ENCODE data around the gene ANXA11. TPM values are rescaled to one million over a fixed set of nuclear protein-coding genes. Genes with fewer than 3 reads are reported as not detected.

The ANXA11 gene
- total RNA-seq, 1 donor from 2014 or later, result 2.3 TPM

DNA sequence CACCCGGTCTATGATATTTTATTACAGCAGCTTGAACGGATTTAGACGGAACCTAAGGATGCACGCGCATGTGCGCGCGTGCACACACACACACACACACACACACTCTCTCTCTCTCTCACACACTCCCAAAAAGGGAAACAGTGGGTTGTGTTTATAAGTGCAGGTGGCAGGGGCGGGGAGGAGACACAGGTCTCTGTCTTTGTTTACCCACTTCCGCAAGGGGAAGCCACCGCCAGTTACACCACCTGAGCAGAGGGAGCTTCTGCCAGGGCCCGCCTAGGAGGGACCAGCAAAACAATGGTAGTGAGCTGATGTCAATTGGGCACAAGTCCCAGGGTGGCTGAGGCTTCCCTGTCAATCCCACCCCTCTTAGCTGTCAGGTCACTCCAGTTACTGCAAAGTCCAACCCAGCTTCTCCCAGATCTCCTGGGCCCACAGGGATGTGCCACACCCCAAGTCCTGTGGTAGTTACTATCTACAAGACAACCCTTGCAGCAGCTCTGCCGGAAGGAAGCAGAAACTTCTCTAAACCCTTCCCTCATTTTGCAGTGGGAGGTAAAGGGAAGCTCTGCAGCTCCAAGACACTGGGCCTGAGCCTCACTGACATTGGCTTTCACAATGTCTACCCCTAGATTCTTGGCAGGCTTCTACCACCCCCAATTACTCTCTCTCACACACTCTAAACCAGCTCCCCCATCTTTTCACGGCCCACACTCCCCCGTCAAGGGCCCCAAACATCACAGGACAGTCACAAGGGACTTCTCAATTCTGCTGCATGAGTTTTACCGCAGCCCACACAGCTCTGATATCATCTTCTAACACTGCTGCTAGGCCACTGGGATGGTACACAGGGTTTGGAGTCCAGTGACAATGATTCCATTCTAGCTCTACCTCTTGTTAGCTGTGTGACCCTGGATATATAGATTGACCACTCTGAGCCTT is 17.6 kb downstream of the ANXA11 start:
- Mint-ChIP-seq H3K4me1 (ENCODE audit: low read depth, unreplicated experiment) (no peaks in the 10 kb centered on the region), H3K9me3 (ENCODE audit: unreplicated experiment) (no peaks in the 10 kb centered on the region), H3K27me3 (ENCODE audit: unreplicated experiment) (no peaks in the 10 kb centered on the region), H3K4me3 (ENCODE audit: unreplicated experiment) (no peak overlapping the region), H3K36me3 (ENCODE audit: unreplicated experiment) (no peaks in the 10 kb centered on the region), H3K27ac (ENCODE audit: unreplicated experiment) (no peak overlapping the region)
- TF ChIP-seq CTCF (IDR thresholded peaks at IDR 0.05; ENCODE audit: partially characterized antibody, unreplicated experiment), result no peak
- DNase-seq, result no peak

- H3K36me3 Mint-ChIP-seq (ENCODE audit: unreplicated experiment), result no peaks in the 10 kb centered on the region
- no peak for TF ChIP-seq CTCF (IDR thresholded peaks at IDR 0.05; ENCODE audit: partially characterized antibody, unreplicated experiment)
- no peaks in the 10 kb centered on the region for H3K27me3 Mint-ChIP-seq (ENCODE audit: unreplicated experiment)
- no peak overlapping the region for H3K4me3 Mint-ChIP-seq (ENCODE audit: unreplicated experiment)
- H3K4me1 Mint-ChIP-seq (ENCODE audit: low read depth, unreplicated experiment), result no peaks in the 10 kb centered on the region
- H3K27ac Mint-ChIP-seq (ENCODE audit: unreplicated experiment), result no peak overlapping the region
- DNase-seq, result no peak
- no peaks in the 10 kb centered on the region for H3K9me3 Mint-ChIP-seq (ENCODE audit: unreplicated experiment)
Measured at GRCh38 chr10:80187060-80187459, 18.3 kb downstream of the ANXA11 start.

GRCh38 chr10:80186364-80187012 is 18.8 kb downstream of the ANXA11 start:
- Mint-ChIP-seq H3K4me1 (ENCODE audit: low read depth, unreplicated experiment) (no peaks in the 10 kb centered on the region), H3K4me3 (ENCODE audit: unreplicated experiment) (no peak overlapping the region), H3K27me3 (ENCODE audit: unreplicated experiment) (no peaks in the 10 kb centered on the region), H3K27ac (ENCODE audit: unreplicated experiment) (no peak overlapping the region), H3K36me3 (ENCODE audit: unreplicated experiment) (no peaks in the 10 kb centered on the region), H3K9me3 (ENCODE audit: unreplicated experiment) (no peaks in the 10 kb centered on the region)
- no peak for TF ChIP-seq CTCF (IDR thresholded peaks at IDR 0.05; ENCODE audit: partially characterized antibody, unreplicated experiment)
- no peak for DNase-seq

GRCh38 chr10:80185578-80186299 is 19.6 kb downstream of the ANXA11 start:
- Mint-ChIP-seq H3K4me3 (ENCODE audit: unreplicated experiment) (no peak overlapping the region), H3K9me3 (ENCODE audit: unreplicated experiment) (no peaks in the 10 kb centered on the region), H3K4me1 (ENCODE audit: low read depth, unreplicated experiment) (no peaks in the 10 kb centered on the region), H3K27me3 (ENCODE audit: unreplicated experiment) (no peaks in the 10 kb centered on the region), H3K36me3 (ENCODE audit: unreplicated experiment) (no peaks in the 10 kb centered on the region), H3K27ac (ENCODE audit: unreplicated experiment) (no peak overlapping the region)
- no peak for TF ChIP-seq CTCF (IDR thresholded peaks at IDR 0.05; ENCODE audit: partially characterized antibody, unreplicated experiment)
- DNase-seq, result no peak
